Right lobe of liver (tissue), 4 donors: ENCODE data around the gene CARS1.

Experiments used
- CTCF ChIP-seq, 4 donors: fragments of 200-600 bp in 3 of 4; fragments of 450-650 bp in 1 of 4; IDR thresholded peaks; one replicate each; pipeline versions ENCODE4 v1.5.1 to v1.8.0; 2016 to 2022; ENCODE audit warnings: antibody characterized with exemption in 4 of 4, mild to moderate bottlenecking in 2 of 4
- POLR2A ChIP-seq: fragments of 450-650 bp; IDR thresholded peaks from one replicate; pipeline ENCODE4 v1.6.1; 2017; ENCODE audit warnings: antibody characterized with exemption, mild to moderate bottlenecking
- donor health status: DM: no; HTN: no; CAD: no.
- donor health status: DM: no; HTN: no; CAD: no.
- donor health status: DM: no; HTN: yes; CAD: no.

- TF ChIP-seq CTCF (IDR thresholded peaks at IDR 0.05) (peak in 2 of 4 donors; percentile 10 to 22), POLR2A (no peak)
Measured at GRCh38 chr11:3049430-3050243, 7.6 kb downstream of the CARS1 start.
